HepG2 (cell line): Measurements from ENCODE around the gene ZCCHC12. TPM values are rescaled to one million over a fixed set of nuclear protein-coding genes. Genes with fewer than 3 reads are reported as not detected.

Experiments used
- ARID5B ChIP-seq: IDR thresholded peaks from 2 replicates; pipeline ENCODE4 v1.4.0; 2020; ENCODE audit warnings: mild to moderate bottlenecking, missing genetic modification reagents
- BCLAF1 ChIP-seq: fragments of 450-650 bp; IDR thresholded peaks from 2 replicates; pipeline ENCODE4 v1.6.1; 2017; ENCODE audit warnings: mild to moderate bottlenecking
- E2F5 ChIP-seq: sonication (generic); formaldehyde crosslinking; conservative IDR thresholded peaks from 2 replicates; pipeline ENCODE4 v1.4.0; 2020; ENCODE audit warnings: missing genetic modification reagents
- RNF219 ChIP-seq: sonication (generic); formaldehyde crosslinking; IDR thresholded peaks from 2 replicates; pipeline ENCODE4 v1.5.0; 2020; ENCODE audit warnings: mild to moderate bottlenecking, missing genetic modification reagents
- ZNF646 ChIP-seq: sonication (generic); formaldehyde crosslinking; IDR thresholded peaks from 2 replicates; pipeline ENCODE4 v1.9.0; 2021; ENCODE audit warnings: mild to moderate bottlenecking, missing genetic modification reagents
- polyA plus RNA-seq, 8 experiments: library from polyadenylated mRNA; depleted of rRNA in 3 of 8; stranded (reverse) in 7 of 8; unstranded in 1 of 8; fragments of >200 nt; fragmentation: Illumina TruSeq in 4 of 8; extraction: Trizol in 4 of 8; gene quantifications; 2 replicates each; pipeline versions ENCODE4 v1.2.1 to v1.2.3, GENCODE V29; 2011 to 2016; ENCODE audit warnings: low read depth in 4 of 8, missing spikeins in 1 of 8, mixed read lengths in 1 of 8; ENCODE audit not compliant: insufficient read depth in 1 of 8
- total RNA-seq, 5 experiments: library from RNA; depleted of rRNA; stranded (reverse); fragments of >200 nt; fragmentation: Illumina TruSeq; extraction: Trizol; gene quantifications; 2 replicates each; pipeline ENCODE4 v1.2.3, GENCODE V29; 2016; ENCODE audit warnings: low read depth in 1 of 5

The ZCCHC12 gene
- total and polyA plus RNA-seq, 2 of the 13 experiments (the other 11 are each of a cell fraction or from before 2014, with no cell fraction given): 0.05 to 0.20 TPM

GRCh38 chrX:118824173-118824730, 628 bp downstream of the ZCCHC12 start (continued):
- TF ChIP-seq ZNF646 (CRISPR knock-in tag) (no peak), BCLAF1 (no peak), ARID5B (no peak), RNF219 (CRISPR knock-in tag) (no peak), E2F5 (CRISPR knock-in tag) (no peak)
- TF ChIP-seq, all 625 proteins: peak for 0
